GM12875 (cell line): ENCODE data around the gene SUN5.

Experiments used
- H3K4me3 ChIP-seq: one replicate; pipeline ENCODE4 v1.5.1; 2011; ENCODE audit warnings: low read depth, low read length, control low read depth
- CTCF ChIP-seq: IDR thresholded peaks from 2 replicates; pipeline ENCODE4 v1.5.1; 2011; ENCODE audit warnings: low read depth, mild to moderate bottlenecking, control low read depth, inconsistent platforms, low read length, moderate library complexity, borderline replicate concordance; ENCODE audit not compliant: insufficient read depth

SUN5 gene

GRCh38 chr20:32999603-33000250 lies 4.5 kb downstream of the SUN5 start:
- no peak overlapping the region for H3K4me3 ChIP-seq
- TF ChIP-seq CTCF, result no peak

GRCh38 chr20:32997431-32997830 lies 6.8 kb downstream of the SUN5 start:
- H3K4me3 ChIP-seq, result no peak overlapping the region
- TF ChIP-seq CTCF, result no peak

GRCh38 chr20:32995802-32996201 lies 8.4 kb downstream of the SUN5 start:
- no peak overlapping the region for H3K4me3 ChIP-seq
- no peak for TF ChIP-seq CTCF

- TF ChIP-seq CTCF, result no peak
- H3K4me3 ChIP-seq, result no peak overlapping the region
Measured at GRCh38 chr20:32993496-32994050, 10.7 kb downstream of the SUN5 start.

- TF ChIP-seq CTCF, result no peak
- no peak overlapping the region for H3K4me3 ChIP-seq
Measured at GRCh38 chr20:32991792-32992641, 12.2 kb downstream of the SUN5 start.

- TF ChIP-seq CTCF, result no peak
- H3K4me3 ChIP-seq, result no peak overlapping the region
Measured at GRCh38 chr20:32991383-32991782, 12.8 kb downstream of the SUN5 start.
